GM11168 (cell line): ENCODE data around the gene MYL3.

Source experiments
- in situ Hi-C: fragments of 300-500 bp; cut with MboI; formaldehyde crosslinking; loops from one replicate; pipeline ENCODE4 v1.12.0; 2022; ENCODE audit warnings: low sequenced_read_pairs; ENCODE audit not compliant: unreplicated experiment

The MYL3 gene

DNA sequence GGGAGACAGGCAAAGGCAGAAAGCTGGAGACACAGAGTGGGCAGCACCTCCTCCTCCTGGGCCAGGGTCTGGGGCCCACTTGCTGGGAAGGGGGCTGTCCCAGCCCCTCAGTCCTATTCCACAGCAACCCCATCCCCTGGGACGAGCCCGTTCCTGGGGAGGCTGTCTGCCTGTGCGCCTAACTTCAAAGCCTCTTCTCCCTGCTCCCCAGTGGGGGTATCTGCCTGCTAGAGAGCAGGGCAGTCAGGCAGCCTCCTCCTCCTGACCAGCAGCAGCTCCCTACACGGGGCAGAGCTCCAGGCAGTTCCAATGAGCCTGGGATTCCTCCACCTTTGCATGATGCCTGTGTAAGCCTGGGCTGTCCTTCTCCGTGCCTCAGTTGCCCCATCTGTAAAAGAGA, 21.2 kb upstream of the MYL3 start:
- in situ Hi-C loops, result no loop called here

DNA sequence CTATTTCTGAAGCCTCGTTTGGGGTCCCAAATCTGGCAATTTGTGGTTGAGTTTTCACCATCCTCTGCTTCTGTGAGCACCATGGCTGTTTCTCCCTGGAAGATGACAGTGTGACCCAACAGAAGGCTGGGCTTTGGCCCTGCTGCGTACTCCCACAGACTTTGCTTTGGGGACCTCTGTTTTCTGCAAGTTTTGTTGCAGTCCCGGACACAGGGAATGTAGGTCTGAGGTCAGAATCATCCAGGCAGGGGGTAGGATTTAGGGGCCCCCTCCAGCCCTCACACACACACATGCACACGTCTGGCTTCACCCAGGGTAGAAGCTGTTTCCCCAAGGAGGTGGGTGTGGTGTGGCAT, 20.6 kb upstream of the MYL3 start:
- in situ Hi-C loops, result no loop called here

DNA sequence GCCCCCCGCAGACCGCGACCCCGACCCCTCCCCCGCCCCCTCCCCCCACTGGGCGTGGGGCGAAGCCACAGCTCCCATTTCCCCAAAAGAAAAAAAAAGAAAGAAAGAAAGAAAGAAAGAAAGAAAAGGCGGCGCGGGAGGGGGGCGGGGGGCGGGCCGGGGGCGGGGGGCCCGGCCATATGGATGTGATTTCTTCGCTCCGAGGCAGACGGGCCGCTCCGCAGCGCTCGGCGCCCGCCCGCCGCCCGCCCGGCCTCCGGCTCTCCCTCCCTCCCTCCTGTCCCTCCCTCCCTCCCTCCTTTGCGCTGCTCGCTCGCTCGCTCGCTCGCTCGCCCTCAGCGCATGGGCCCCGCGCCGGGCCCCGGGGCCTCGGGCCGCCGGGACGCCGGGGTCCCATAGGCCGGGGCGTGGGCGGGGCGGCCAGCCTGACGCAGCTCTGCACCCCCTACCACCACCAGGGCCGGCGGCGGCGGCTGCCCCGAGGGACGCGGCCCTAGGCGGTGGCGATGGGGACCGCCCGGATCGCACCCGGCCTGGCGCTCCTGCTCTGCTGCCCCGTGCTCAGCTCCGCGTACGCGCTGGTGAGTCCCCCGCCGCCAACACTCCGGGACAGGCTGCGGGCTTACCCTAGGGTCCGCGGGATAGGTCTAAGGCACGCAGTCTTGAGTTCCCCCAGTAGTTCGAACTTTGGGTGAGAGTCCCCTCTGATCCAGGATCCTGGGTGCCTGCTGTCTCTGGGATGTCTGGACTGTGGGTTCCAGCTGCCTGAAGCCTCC, 20.0 kb upstream of the MYL3 start:
- in situ Hi-C loops, result no loop called here

DNA sequence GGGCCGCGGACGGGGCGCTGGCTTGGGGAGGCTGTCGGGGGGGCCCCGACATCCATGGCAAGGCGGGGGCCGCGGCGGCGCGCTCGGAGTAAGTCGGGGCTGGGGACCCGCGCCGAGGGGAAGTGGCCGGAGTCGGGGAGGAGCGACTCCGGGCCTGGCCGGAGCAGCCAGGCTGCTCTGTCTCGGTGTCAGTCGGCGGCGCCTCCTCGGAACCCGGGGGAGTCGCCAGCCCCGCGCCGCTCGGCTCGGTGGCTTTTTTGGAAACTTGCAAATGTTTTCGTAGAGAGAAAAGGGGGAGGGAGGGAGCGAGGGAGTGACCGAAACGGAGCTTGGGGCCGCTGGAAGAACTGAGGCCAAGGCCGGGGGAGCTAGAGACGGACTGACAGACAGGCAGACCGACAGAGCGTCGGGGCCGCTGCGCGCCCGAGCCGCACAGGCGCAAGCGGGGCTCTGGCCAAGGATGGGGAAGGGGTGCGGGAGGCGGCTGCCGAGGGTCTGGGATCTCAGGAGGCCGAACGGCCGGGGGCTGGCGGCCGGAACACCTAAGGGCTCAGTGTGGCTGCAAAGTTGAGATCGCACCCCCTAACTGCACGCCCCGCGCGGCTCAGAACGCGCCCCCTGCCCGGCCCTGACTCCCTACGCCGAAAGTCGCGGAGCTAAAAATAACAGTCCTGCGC, 19.3 kb upstream of the MYL3 start:
- in situ Hi-C loops, result no loop called here

DNA sequence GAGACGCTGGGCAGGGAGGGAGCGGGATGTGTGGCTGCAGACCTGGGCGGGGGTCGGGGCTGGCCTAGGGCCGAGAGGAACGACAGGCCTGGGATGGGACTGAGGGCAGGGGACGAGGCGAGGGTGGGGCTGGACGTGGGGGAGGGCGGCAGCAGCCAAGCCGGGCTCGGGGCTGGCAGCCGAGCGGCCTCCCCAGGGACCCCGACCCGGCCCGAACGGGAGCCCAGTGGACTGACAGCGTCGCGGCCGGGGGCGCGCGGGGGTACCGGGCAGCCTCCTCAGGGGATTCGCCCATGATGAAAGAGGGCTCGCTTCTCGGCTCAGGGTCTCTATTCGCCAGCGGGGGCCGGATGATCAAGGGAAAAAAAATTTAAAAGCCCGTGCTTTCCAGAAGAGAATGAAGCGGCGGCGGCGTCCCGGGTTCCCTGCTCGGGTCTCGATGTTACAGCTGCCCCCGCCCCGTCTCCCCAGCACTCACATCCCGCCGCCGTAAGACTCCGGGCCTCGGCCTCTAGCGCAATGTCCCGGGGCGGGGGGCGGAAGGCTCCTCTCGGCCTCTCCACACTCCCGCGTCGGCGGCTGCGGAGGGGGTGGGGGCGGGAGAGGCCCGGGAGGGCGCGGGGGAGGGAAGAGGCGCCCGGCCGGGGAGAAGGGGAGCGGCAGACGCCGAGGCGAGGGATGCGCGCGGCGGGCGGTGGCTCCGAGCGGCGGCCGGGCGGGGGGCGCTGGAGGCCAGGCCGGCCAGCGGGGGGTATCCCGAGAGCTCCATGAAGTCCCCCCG, 18.5 kb upstream of the MYL3 start:
- in situ Hi-C loops, result no loop called here

DNA sequence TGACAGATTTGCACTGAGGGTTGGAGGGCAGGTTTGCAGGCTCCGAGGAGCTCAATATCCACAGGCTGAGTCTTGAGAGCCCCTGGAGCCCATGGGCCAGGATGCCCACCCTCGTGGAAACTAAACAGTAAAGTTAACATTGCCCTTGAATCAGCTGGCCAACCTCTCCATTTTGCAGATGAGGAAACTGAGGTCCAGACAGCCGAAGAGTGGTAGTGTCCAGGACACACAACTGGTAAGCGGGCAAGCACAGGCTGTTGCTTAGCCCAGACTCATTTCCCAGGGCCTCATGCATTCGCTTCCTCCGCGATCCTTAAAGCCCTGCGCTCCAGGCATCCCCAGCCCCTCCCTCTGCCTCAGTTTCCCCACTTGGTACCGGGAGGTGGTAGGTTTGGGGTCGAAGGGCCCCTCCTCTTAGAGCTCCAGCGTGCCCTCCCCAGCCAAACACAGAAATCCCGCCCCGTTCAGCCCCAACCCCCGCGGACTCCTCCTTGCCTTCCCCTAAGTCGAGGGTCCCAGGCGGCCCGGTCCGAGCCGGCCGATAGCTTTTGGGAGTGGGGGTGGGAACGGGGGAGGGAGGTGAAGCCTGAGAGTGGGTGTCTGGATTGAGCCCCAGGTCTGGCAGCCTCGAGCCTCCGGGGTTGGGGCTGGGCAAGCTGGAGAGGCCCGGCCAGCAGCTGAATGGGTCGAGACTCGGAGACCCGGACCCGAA, 17.8 kb upstream of the MYL3 start:
- in situ Hi-C loops, result no loop called here

DNA sequence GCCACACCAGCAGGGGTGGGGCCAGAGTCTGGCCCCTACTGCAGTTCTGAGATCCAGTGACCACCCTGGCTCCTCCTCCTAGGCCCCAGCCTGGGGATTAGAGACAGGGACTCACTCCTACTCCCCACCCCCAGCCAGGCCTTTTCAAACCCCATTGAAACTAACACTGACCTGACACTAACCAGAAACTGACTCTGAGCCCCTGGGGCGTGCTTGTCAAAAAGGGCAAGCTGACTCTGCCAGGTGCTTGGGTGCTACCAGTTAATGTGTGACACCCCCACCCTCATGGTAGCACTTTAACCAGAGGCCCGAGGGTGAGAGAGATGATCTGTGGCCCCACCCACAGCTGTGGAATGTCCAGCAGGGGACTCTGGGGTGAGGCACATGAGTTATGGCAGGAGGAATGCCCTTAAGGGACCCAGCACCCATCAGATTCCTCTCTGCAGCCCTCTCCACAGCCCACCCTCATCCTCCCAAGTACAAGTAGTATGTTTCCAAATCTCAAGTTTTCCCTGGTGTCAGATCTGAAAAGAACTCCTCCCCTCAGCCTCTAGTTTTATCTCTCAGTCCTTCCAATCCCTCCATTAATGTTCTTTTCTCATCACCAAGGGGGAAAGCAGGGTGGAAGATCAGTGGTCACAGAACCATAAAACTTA, 15.7 kb upstream of the MYL3 start:
- in situ Hi-C loops, result no loop called here

DNA sequence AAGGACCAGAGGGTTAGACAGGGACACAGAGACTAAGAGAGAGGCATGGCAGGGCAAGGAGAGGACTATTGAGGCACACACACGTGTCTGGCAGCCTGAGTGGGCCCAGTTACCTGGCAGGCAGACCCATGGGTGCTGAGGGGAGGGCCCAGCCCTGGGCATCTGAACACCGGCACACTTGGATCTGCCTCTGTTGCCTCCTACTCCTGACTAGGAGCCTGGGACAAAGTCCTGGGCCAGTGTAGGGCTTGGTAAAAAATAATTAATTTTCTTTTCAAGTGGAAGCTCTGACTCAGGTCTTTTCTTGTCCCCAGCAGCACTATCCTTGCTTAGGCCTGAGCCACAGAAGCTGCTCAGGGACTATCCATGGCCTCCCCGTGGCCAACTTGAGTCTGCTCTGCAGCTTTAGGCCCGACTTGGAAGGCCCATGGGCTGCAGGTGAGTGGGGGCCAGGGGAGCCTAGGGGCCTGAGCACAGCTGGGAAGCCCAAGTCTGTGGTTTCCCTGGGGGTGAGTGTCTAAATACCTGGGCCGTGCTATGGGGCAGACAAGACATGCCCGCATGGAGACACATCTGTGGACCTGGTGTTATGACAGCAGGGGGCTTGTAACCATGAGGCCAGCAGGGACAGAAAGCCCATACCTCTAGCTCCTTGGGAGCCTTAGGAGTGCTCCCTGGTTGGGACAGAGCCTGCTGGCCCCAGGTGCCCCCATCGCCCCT, 14.3 kb upstream of the MYL3 start, which contains the start of gene PTH1R:
TSS of gene PTH1R (plus strand) at position 316 of the 720 bp plus-strand sequence. CDS start 5,839 bp downstream, outside the sequence.
- in situ Hi-C loops, result no loop called here

DNA sequence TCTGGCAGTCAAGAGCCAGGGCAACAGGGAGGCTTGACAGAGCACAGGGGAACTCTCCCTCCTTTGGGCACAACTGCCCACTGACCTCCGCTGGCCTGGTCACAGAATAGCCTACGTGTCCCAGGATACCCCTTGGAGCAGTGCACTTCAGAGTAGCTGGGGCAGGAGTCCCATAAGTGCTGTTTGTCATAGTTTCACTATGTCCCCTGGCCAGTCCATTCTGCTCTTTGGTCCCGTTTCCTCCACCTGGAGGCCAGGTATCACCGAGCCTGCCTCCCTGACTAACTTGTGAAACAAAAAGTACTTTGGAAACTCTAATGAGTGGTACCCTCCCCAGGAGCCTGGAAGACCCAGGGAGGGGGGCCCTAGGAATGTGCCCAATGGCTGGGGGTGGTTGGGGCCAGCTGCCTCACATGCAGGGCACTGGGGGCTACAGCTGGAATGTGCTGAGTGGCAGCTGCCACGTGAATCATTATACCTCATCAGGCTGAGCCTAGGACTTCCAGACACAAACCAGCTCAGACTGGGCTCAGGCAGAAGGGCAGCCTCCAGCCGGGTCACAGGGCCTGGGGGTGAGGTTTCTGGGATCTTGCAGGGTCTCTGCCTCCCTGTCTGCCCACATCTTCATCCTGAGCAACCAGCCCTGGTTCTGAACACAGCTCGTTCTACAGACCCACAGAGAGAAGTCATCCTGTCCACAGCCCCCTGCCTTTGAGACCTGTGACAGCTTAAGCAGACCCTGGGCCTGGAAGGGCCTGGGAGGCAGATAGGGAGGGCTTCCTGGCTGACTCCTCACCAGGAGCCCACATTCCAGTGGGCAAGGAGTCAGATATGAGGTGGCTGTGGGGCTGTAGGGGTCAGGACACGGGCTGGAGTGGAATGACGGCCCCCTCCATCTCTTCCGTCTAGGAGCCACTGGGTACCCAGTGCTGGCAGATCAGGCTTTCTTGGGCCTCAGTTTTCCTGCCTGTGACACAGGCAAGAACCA, 13.4 kb upstream of the MYL3 start:
- in situ Hi-C loops, result no loop called here

DNA sequence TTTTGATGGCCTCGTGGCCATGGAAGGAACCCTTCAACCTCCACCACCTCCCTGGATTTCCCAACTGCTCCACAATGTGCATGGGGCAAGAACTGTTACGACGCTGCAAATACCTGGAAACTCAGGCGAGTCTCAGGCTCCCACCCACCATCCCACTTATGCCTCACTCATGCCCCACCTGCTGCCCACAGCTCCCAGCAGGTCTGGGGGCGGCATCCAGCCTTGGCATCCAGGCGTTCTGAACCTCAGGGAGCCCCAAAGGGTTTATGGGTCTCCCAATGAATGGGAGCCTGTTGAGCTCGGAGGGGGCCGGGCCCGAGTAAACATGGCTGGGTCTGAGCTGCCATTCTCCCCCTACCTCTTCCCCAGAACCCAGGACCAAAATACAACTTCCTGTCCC, 12.3 kb upstream of the MYL3 start:
- in situ Hi-C loops, result no loop called here

DNA sequence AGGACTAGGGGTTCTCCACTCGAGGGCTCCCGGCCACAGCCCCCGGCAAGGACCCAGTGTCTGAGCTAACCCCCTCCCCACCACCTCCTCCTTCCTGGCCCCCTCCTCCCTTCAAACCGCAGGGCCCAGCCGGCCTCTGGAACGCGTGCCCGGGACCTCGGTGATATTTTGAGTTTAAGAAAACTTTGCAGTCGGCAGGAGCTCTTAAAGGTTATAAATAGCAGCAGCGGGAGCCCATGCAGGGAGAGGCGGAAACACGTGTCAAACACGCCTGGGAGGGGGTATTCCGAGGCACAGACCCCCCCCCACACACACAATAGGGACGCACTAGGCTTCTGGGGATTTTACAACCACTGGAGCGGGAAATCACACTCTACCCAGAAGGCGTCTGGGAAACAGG, 11.2 kb upstream of the MYL3 start:
- in situ Hi-C loops, result no loop called here

DNA sequence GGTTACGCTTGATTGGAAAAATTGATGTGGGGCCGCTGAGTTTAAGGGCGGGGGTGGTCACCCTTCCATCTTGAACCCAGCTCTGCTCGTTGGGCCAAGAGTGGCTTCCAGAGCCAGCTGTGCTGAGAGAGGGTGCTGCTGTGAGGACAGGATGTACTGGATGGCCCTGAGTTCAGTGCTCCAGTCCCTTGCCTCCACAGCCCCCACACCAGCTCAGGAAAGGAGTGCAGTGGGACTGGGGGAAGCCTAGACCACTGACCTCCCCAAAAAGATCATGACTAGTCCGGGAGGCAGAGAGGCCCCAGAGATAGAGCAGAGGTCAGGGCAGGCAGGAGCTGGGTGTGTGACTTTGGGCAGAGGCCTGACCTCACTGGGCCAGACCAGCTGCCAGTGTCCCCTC, 10.3 kb upstream of the MYL3 start:
- in situ Hi-C loops, result no loop called here

DNA sequence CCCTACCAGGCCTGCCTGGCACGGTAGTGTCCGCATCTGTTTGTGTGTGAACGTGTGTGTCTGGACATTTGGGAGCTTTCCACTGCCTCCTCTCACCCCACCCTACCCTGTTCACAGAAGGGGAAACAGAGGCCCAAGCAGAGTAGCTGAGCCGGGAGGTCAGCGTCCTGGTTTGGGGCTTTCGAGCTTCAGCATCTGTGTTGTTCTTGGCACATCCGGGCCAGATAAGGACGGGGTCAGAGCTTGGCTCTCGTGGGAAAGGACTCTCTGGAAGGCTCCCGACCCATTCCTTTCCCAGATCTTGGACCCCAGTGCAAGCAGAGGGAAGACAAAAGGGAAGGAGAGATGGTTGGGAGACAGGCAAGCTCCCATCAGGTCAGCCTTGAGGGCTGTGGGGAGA, 8.0 kb upstream of the MYL3 start:
- in situ Hi-C loops, result no loop called here

DNA sequence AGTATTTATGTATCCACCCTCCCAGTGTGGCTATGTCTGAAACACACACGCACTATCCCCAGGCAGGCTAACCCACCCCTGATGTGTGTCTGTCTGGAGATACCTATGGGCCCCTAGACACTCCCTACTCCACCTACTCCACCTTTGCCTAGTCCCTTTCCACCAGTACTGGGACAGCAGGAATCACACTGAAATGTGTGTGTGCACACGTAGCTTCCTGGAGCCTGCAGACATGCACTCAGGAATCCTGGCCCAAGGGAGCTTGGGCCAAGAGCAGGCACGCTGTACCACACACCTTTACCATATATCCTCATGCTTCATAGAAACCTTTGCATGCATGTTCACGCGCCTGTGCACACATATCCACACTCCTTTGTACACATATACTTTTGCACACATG, 7.4 kb upstream of the MYL3 start:
- in situ Hi-C loops, result no loop called here

DNA sequence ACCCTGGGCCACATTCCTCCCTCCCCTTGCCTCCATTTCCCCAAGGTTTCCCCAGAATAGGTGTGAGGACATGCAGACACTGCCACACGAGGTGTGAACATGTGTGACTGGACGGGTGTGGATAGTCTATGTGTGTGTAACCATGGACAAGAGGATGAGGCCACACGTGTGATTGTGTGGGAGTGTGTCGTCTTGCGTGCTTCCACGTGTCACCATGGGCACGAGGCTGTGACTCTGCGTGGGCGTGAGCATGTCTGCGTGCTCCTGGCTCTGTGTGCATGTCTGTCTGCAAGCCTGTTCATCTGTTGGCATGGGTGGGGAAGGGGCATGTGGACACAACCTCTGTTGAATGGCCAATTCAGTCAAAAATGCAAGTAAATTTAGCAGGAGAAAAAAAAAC, 6.2 kb upstream of the MYL3 start:
- in situ Hi-C loops, result no loop called here

DNA sequence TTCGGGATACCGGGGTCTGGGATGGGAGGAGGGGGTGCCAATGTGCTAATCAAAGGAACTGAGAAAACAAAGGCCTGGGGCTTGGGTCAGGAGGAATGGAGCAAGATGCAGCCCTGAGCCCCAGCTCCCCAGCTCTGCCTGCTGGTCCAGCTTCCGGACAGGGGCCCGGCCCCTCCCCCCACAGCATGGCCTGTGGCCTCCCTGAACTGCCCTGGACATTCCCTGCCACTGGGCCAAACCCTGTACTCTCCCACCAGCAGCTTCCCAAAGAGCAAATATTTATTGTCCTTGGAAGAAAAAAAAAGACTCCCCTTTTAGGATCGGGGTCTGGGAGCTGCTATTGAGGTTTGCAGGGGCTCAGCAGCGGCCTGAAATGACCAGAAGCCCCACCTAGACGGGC, 5.7 kb upstream of the MYL3 start:
- in situ Hi-C loops, result no loop called here

DNA sequence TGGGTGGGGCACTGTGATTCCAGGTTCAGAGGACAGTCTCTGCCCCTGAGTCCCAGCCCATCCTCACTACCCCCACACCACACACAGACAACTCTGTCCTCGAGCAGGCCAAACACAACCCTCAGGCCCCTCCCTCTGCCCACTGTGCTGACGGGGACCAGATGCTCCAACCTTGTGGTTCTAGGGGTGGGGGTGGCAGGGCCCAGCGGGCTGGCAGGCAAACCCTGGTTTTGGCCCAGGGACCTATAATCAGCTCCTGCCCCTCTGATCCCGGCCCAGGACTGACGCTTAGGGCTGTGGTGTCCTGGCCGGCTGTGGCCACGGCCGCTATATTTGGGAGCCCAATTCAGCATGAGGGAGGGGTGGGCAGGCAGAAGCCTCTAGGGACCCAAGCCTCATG, 5.0 kb upstream of the MYL3 start:
- in situ Hi-C loops, result no loop called here

DNA sequence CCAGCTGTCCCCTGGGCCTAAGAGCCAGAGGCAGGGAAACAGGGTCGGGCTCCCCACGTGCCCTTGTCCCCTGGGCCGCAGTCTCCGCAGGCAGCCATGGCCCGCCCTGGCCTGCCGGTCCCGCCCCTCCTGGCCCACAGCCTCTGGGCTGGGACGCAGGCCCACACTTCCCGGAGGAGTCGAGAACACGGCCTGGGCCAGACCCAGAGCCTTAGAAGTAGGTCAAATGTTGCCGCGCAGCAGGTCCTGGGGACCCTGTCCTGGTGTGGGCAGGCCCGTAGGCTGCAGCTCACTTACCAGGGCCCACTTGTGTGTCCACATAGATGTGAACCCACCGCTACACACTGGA, 4.3 kb upstream of the MYL3 start:
- in situ Hi-C loops, result no loop called here
